HCT116 (cell line): ENCODE measurements around the gene DPY19L3.

Source experiments
- ATF3 ChIP-seq: IDR thresholded peaks from 2 replicates; pipeline ENCODE4 v1.6.1; 2012
- CTCF ChIP-seq, 3 experiments: fragments of 200-600 bp in 1 of 3; sonication (generic) in 1 of 3; IDR thresholded peaks in 2 of 3; conservative IDR thresholded peaks in 1 of 3; 2 replicates each; pipeline ENCODE4 v1.5.1; 2012 to 2017; ENCODE audit warnings: low read depth in 2 of 3, low read length in 2 of 3, antibody characterized with exemption in 1 of 3, borderline replicate concordance in 1 of 3, control low read depth in 1 of 3, mild to moderate bottlenecking in 1 of 3, mixed read lengths in 1 of 3, mixed run types in 1 of 3, moderate library complexity in 1 of 3; ENCODE audit not compliant: insufficient read depth in 1 of 3
- EGR1 ChIP-seq: IDR thresholded peaks from 2 replicates; pipeline ENCODE4 v1.6.1; 2012; ENCODE audit warnings: low read depth
- EZH2 ChIP-seq: fragments of 200-600 bp; sonication (generic); IDR thresholded peaks from 2 replicates; pipeline ENCODE4 v1.6.1; 2017; ENCODE audit warnings: antibody characterized with exemption, mixed run types
- EZH2phosphoT487 ChIP-seq: fragments of 200-600 bp; IDR thresholded peaks from 2 replicates; pipeline ENCODE4 v1.6.1; 2018; ENCODE audit warnings: antibody characterized with exemption, borderline replicate concordance
- FOSL1 ChIP-seq: IDR thresholded peaks from 2 replicates; pipeline ENCODE4 v1.6.1; 2012; ENCODE audit warnings: low read depth
- POLR2A ChIP-seq: IDR thresholded peaks from 2 replicates; pipeline ENCODE4 v1.7.0; 2011; ENCODE audit warnings: borderline replicate concordance; ENCODE audit not compliant: insufficient read depth, insufficient read length; ENCODE audit errors: extremely low read depth
- POLR2AphosphoS5 ChIP-seq: IDR thresholded peaks from 2 replicates; pipeline ENCODE4 v1.6.1; 2011; ENCODE audit warnings: mild to moderate bottlenecking, low read depth, low read length, moderate library complexity
- RAD21 ChIP-seq: IDR thresholded peaks from 2 replicates; pipeline ENCODE4 v1.6.1; 2012; ENCODE audit warnings: low read depth, mild to moderate bottlenecking
- REST ChIP-seq: IDR thresholded peaks from 2 replicates; pipeline ENCODE4 v1.6.1; 2012; ENCODE audit warnings: low read depth
- SP1 ChIP-seq: IDR thresholded peaks from 2 replicates; pipeline ENCODE4 v1.6.1; 2012; ENCODE audit warnings: low read depth
- TCF7L2 ChIP-seq: IDR thresholded peaks from 2 replicates; pipeline ENCODE4 v1.7.0; 2011; ENCODE audit warnings: borderline replicate concordance, inconsistent platforms; ENCODE audit not compliant: insufficient read depth, insufficient read length; ENCODE audit errors: extremely low read depth
- ZFX ChIP-seq: fragments of 450-650 bp; IDR thresholded peaks from 2 replicates; pipeline ENCODE4 v1.6.1; 2017
- ZNF274 ChIP-seq: fragments of 200-500 bp; sonication (Bioruptor generic); IDR thresholded peaks from 2 replicates; pipeline ENCODE4 v1.6.1; 2014; ENCODE audit warnings: mild to moderate bottlenecking, low read depth, low read length, inconsistent platforms

GRCh38 chr19:32458500-32459123 is 53.0 kb downstream of the DPY19L3 start:
- TF ChIP-seq POLR2A (no peak), REST (no peak), CTCF (IDR thresholded peaks at IDR 0.05 in 2 of 3, conservative IDR thresholded peaks at IDR 0.05 in 1 of 3; ENCODE audit: borderline replicate concordance in 1 of 3, insufficient read depth in 1 of 3, low read depth in 2 of 3, low read length in 2 of 3) (no peak), POLR2AphosphoS5 (no peak), FOSL1 (no peak), EGR1 (no peak), ZNF274 (no peak), TCF7L2 (no peak), RAD21 (no peak), ZFX (no peak), EZH2phosphoT487 (no peak), SP1 (no peak), ATF3 (no peak), EZH2 (no peak)
